GM21528 (cell line): ENCODE measurements around the gene CCSER1.
A peak's percentile ranks its signal among the peaks of the same experiment; 100 is the strongest.

Experiments
- ATAC-seq: cut with Tn5 transposase; IDR thresholded peaks from one replicate; pipeline ENCODE4 v1.9.1; 2021; ENCODE audit warnings: mild to moderate bottlenecking, moderate library complexity; ENCODE audit not compliant: unreplicated experiment, low FRiP score

CCSER1 gene

GRCh38 chr4:90127223-90127705, at the start of gene CCSER1:
Gene CCSER1, plus strand, starts transcription at chr4:90127394.
- ATAC-seq, result peak; percentile 82

GRCh38 chr4:90078440-90078839, 48.8 kb upstream of the CCSER1 start:
- peak; percentile 72 for ATAC-seq

- no peak for ATAC-seq
Measured at GRCh38 chr4:90080116-90080515, 47.1 kb upstream of the CCSER1 start.

- no peak for ATAC-seq
Measured at GRCh38 chr4:90081432-90082144, 45.6 kb upstream of the CCSER1 start.

GRCh38 chr4:90082449-90082848, 44.7 kb upstream of the CCSER1 start:
- ATAC-seq, result no peak

- no peak for ATAC-seq
Measured at GRCh38 chr4:90084277-90084966, 42.8 kb upstream of the CCSER1 start.

GRCh38 chr4:90084967-90085295, 42.3 kb upstream of the CCSER1 start:
- no peak for ATAC-seq

GRCh38 chr4:90093526-90093925, 33.7 kb upstream of the CCSER1 start:
- ATAC-seq, result no peak

- ATAC-seq, result no peak
Measured at GRCh38 chr4:90095000-90095399, 32.2 kb upstream of the CCSER1 start.

GRCh38 chr4:90099812-90100211, 27.4 kb upstream of the CCSER1 start:
- no peak for ATAC-seq

GRCh38 chr4:90103991-90104390, 23.2 kb upstream of the CCSER1 start:
- no peak for ATAC-seq

GRCh38 chr4:90105274-90105673, 21.9 kb upstream of the CCSER1 start:
- no peak for ATAC-seq

GRCh38 chr4:90112715-90113114, 14.5 kb upstream of the CCSER1 start:
- no peak for ATAC-seq

- ATAC-seq, result no peak
Measured at GRCh38 chr4:90113881-90114457, 13.2 kb upstream of the CCSER1 start.

GRCh38 chr4:90118527-90119195, 8.5 kb upstream of the CCSER1 start:
- peak; percentile 87 for ATAC-seq

- ATAC-seq, result no peak
Measured at GRCh38 chr4:90120037-90120436, 7.2 kb upstream of the CCSER1 start.

- ATAC-seq, result no peak
Measured at GRCh38 chr4:90120815-90121214, 6.4 kb upstream of the CCSER1 start.

GRCh38 chr4:90121676-90122354, 5.4 kb upstream of the CCSER1 start:
- ATAC-seq, result no peak

GRCh38 chr4:90122355-90122748, 4.8 kb upstream of the CCSER1 start:
- ATAC-seq, result no peak

- ATAC-seq, result no peak
Measured at GRCh38 chr4:90124276-90124675, 2.9 kb upstream of the CCSER1 start.

- no peak for ATAC-seq
Measured at GRCh38 chr4:90126805-90127204, 389 bp upstream of the CCSER1 start.
